Cardiac muscle cell (in vitro differentiated cells and primary cell): ENCODE results near the gene ACIN1. TPM values are rescaled to one million over a fixed set of nuclear protein-coding genes. Genes with fewer than 3 reads are reported as not detected.

Experiments
- DNase-seq, 2 donors: peaks; one replicate each; pipeline versions ENCODE4 v3.0.0 to v3.0.0-alpha.2; 2010 to 2017; ENCODE audit warnings: low read depth in 1 of 2, low spot score in 1 of 2
- H3K27ac ChIP-seq: fragments of 200-600 bp; sonication (generic); 2 replicates; pipeline ENCODE4 v1.5.1; 2016
- H3K27me3 ChIP-seq: fragments of 200-600 bp; sonication (generic); 2 replicates; pipeline ENCODE4 v1.6.0; 2016; ENCODE audit warnings: control low read depth
- H3K36me3 ChIP-seq: fragments of 200-600 bp; sonication (generic); 2 replicates; pipeline ENCODE4 v1.5.1; 2016; ENCODE audit warnings: control low read depth
- H3K4me1 ChIP-seq: fragments of 200-600 bp; sonication (generic); 2 replicates; pipeline ENCODE4 v1.8.1; 2017; ENCODE audit warnings: low read depth, mild to moderate bottlenecking, mixed run types
- H3K4me3 ChIP-seq: fragments of 200-600 bp; sonication (generic); 2 replicates; pipeline ENCODE4 v1.5.1; 2016; ENCODE audit warnings: mild to moderate bottlenecking
- H3K9me3 ChIP-seq: fragments of 200-600 bp; sonication (generic); 2 replicates; pipeline ENCODE4 v1.5.1; 2017; ENCODE audit warnings: low read depth, mild to moderate bottlenecking, control low read depth
- CTCF ChIP-seq: IDR thresholded peaks from 2 replicates; pipeline ENCODE4 v1.5.1; 2012; ENCODE audit warnings: low read depth, mild to moderate bottlenecking, low read length
- polyA plus RNA-seq: library from polyadenylated mRNA; unstranded; fragments of >200 nt; fragmentation: Nextera tagmentation; extraction: Ambion mirVana; gene quantifications from 2 replicates; pipeline ENCODE4 v1.2.1, GENCODE V29; 2016
- total RNA-seq: library from RNA; depleted of rRNA; stranded (reverse); fragments of >200 nt; gene quantifications from 2 replicates; pipeline ENCODE4 v1.2.3, GENCODE V29; 2016

The ACIN1 gene
- total and polyA plus RNA-seq, 2 experiments from 2014 or later = 41.0 to 151 TPM

DNA sequence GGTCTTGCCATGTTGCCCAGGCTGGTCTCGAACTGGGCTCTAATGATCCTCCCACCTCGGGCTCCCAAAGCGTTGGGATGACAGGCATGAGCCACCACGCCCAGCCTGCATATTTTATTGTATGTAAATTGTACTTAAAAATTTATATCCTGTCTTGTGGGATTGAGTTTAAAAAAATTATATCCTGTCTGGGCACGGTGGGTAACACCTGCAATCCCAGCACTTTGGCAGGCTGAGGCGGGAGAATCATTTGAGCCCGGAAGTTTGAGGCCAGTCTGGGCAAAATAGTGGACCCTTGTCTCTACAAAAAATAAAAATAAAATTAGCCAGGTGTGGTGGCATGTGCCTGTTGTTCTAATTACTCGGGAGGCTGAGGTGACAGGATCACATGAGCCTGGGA lies 38.0 kb upstream of the ACIN1 start:
- H3K27ac ChIP-seq = no peak overlapping the region
- no peaks in the 10 kb centered on the region for H3K27me3 ChIP-seq
- H3K4me1 ChIP-seq = no peaks in the 10 kb centered on the region
- H3K9me3 ChIP-seq = no peaks in the 10 kb centered on the region
- DNase-seq = no peak
- TF ChIP-seq CTCF = no peak
- no peak overlapping the region for H3K4me3 ChIP-seq
- no peaks in the 10 kb centered on the region for H3K36me3 ChIP-seq

DNA sequence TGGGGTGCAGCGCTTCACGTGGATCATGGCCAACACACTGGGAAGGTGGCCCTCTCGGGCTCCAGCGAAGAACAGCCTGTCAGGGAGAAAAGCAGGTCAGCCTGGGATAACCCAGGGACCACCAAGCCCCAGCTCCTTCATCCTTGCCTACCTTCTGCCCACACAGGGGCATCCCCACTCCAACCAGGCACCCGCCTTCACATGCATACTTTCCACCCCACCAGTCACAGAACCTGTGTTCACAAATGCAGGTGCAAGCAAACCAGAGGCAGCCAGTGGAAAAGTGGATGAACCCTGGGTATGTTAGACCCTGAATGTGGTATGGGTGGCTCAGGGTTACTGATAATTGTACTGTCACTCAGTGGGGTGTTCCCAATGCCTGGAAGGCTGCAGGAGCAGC lies 36.5 kb upstream of the ACIN1 start:
- no peak for DNase-seq
- no peak for TF ChIP-seq CTCF
- Histone ChIP-seq H3K36me3 (no peaks in the 10 kb centered on the region), H3K9me3 (no peaks in the 10 kb centered on the region), H3K4me1 (no peaks in the 10 kb centered on the region), H3K4me3 (no peak overlapping the region), H3K27me3 (no peaks in the 10 kb centered on the region), H3K27ac (no peak overlapping the region)

DNA sequence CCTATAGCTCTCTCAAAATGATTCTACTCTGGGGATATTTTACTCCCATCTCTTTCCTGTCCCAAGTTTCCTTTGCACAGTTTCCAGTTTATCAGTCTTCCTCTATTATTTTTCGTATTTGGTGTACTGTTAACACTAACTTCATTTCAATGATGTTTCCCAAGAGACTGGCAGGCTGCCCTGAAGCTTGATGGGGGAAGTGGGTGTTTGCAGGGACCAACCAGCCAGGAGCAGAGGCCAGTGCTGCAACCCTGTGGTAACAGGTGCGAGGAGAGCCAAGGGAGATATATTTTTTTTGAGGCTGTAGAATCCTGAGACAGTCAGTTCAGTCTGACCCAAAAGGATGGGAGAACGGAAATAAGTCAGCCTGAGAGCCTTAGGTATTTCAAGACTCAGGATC lies 35.9 kb upstream of the ACIN1 start:
- H3K27ac ChIP-seq = no peak overlapping the region
- H3K4me3 ChIP-seq = no peak overlapping the region
- H3K9me3 ChIP-seq = no peaks in the 10 kb centered on the region
- DNase-seq = peak in 1 of 2 donors; percentile 65
- no peaks in the 10 kb centered on the region for H3K27me3 ChIP-seq
- no peaks in the 10 kb centered on the region for H3K4me1 ChIP-seq
- no peaks in the 10 kb centered on the region for H3K36me3 ChIP-seq
- TF ChIP-seq CTCF = no peak

- no peak for TF ChIP-seq CTCF
- H3K4me3 ChIP-seq = no peak overlapping the region
- no peaks in the 10 kb centered on the region for H3K36me3 ChIP-seq
- H3K4me1 ChIP-seq = no peaks in the 10 kb centered on the region
- H3K27me3 ChIP-seq = no peaks in the 10 kb centered on the region
- no peak for DNase-seq
- no peak overlapping the region for H3K27ac ChIP-seq
- H3K9me3 ChIP-seq = no peaks in the 10 kb centered on the region
These were observed 34.9 kb upstream of the ACIN1 start for GRCh38 chr14:23129759-23130316.

DNA sequence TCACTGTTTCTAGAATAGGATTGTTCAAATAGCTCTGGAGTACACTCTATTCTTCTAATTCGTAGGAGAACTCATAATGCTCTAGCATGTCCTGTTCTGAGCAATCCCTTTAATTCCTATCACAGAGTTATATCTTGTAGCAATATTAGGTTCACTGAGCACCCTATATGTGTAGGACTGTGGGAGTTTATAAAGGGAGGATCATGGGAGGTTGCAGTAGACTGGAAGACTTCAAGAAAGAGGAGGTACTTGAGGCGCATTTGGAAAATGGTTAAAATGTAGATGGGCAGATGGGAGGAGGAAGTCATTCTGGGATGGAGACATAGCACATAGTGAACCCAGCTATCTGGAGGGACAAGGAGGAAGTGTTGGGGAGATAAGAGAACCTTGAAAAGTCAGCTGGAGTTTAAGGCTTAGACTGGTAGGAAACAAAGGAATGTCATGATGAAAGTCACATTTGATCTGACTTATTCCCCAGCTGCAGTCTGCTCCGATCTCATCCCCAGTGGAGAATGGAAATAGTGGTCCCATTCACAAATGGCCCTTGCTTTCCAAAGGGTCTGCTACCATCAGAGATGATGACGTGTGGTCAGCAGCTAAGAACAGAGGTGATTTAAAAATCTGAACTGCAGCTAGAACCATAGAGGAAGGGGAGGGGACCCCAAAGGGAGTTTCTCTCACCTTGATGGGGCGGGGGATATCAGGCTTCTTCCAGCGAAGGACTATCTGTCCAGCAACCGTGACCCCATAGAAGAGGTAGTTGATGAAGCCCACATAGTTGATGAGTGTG lies 34.2 kb upstream of the ACIN1 start:
- Histone ChIP-seq H3K27me3 (no peaks in the 10 kb centered on the region), H3K9me3 (no peaks in the 10 kb centered on the region), H3K4me3 (no peak overlapping the region), H3K36me3 (no peaks in the 10 kb centered on the region), H3K4me1 (no peaks in the 10 kb centered on the region), H3K27ac (no peak overlapping the region)
- no peak for DNase-seq
- no peak for TF ChIP-seq CTCF
